ENCODE results near the gene OPRM1. TPM values are rescaled to one million over a fixed set of nuclear protein-coding genes. Genes with fewer than 3 reads are reported as not detected.
"Not testable (repeated sequence)": the region's sequence is repeated elsewhere in the genome, so short reads cannot be mapped to it uniquely, and the experiment has no call there.

Gene OPRM1
- total and polyA plus RNA-seq, 4 experiments from 2014 or later = not detected

DNA sequence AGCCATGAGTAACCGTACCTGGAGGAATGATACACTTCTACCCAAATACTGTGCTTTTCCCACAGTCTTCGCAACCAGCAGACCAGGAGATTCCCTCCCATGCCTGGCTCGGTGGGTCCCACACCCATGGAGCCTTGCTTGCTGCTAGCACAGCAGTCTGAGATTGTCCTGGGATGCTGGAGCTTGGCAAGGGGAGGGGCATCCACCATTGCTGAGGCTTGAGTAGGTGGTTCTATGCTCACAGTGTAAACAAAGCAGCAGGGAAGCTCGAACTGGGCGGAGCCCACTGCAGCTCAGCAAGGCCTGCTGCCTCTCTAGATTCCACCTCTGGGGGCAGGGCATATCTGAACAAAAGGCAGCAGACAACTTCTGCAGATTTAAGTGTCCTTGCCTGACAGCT, 133.4 kb downstream of the OPRM1 start:
- ChIA-PET CTCF (ENCODE audit: partially characterized antibody) (interaction anchor here (0.7 to 5.2 kb wide), 3 partner anchors 14 to 105 kb away, joined by 3 to 33 read pairs (median 6); no protein-coding TSS in a partner anchor), POLR2A (ENCODE audit: partially characterized antibody) (interaction anchor here (1.0 kb wide), 1 partner anchor 15 kb away, joined by 4 read pairs; no protein-coding TSS in a partner anchor)
- Mint-ChIP-seq H3K4me1 (peaks cover 54 to 86% (median 71%) of the 10 kb centered on the region in 4 donors), H3K4me3 (peak overlapping the region in 3 of 8 donors; percentile 8 to 48 (median 22)), H3K36me3 (peaks cover 82 to 83% of the 10 kb centered on the region in 2 donors), H3K9me3 (peaks cover 3 to 36% (median 16%) of the 10 kb centered on the region in 8 donors), H3K27ac (peak overlapping the region in 3 of 7 donors; percentile 7 to 50 (median 12))
- H3K36me3 ChIP-seq (ENCODE audit: insufficient read depth, low read length); H3K27me3 Mint-ChIP-seq; H3K27me3 ChIP-seq (ENCODE audit: insufficient read depth, low read length); H3K9me3 ChIP-seq (ENCODE audit: control insufficient read depth in 1 of 2, low read length in 2 of 2); intact Hi-C loops (cut with micrococcal nuclease); H3K4me3 ChIP-seq (ENCODE audit: low read length in 2 of 2); H3K27ac ChIP-seq (ENCODE audit: low read depth, low read length): not testable (repeated sequence)
- DNase-seq = peak in 1 of 5 donors; percentile 12
- H3K4me1 ChIP-seq (ENCODE audit: insufficient read depth, low read length) = peaks cover 33% of the 10 kb centered on the region

DNA sequence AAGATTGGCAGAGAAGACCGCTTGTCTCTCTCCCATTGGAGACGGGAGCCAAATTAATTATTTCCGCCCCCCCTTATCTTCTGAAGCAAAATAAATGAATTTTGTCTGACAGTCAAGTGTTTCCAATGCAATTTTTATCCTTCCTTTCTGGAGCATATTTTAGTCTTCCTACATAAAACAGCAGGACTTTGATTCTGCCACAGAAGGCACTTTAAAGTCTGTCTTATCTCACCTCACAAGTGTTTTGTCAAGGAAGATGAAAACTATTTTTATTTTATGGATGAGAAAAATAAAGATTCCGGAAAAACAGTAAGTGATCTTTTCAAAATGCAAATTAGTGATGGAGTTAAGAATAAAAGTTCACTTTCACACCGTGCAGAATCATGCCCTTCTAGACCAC, 140.4 kb downstream of the OPRM1 start:
- Histone ChIP-seq H3K27ac (ENCODE audit: low read depth, low read length) (no peak overlapping the region), H3K4me3 (ENCODE audit: low read length in 2 of 2) (no peak overlapping the region), H3K9me3 (ENCODE audit: control insufficient read depth in 1 of 2, low read length in 2 of 2) (no peaks in the 10 kb centered on the region), H3K4me1 (ENCODE audit: insufficient read depth, low read length) (peaks cover 8% of the 10 kb centered on the region), H3K36me3 (ENCODE audit: insufficient read depth, low read length) (no peaks in the 10 kb centered on the region), H3K27me3 (ENCODE audit: insufficient read depth, low read length) (no peaks in the 10 kb centered on the region)
- ChIA-PET CTCF (ENCODE audit: partially characterized antibody) (no interaction called here), POLR2A (ENCODE audit: partially characterized antibody) (no interaction called here)
- intact Hi-C loops (cut with micrococcal nuclease) = no loop called here
- H3K27me3 Mint-ChIP-seq = no peaks in the 10 kb centered on the region
- H3K27ac Mint-ChIP-seq = peak overlapping the region in 3 of 7 donors; percentile 22 to 53 (median 42)
- peaks cover 62 to 81% of the 10 kb centered on the region in 2 donors for H3K36me3 Mint-ChIP-seq
- H3K4me1 Mint-ChIP-seq = peaks cover 41 to 73% (median 52%) of the 10 kb centered on the region in 4 donors
- peak overlapping the region in 2 of 8 donors; percentile 2 to 7 for H3K4me3 Mint-ChIP-seq
- H3K9me3 Mint-ChIP-seq = peaks cover 0 to 31% (median 11%) of the 10 kb centered on the region in 8 donors
- DNase-seq = no peak

DNA sequence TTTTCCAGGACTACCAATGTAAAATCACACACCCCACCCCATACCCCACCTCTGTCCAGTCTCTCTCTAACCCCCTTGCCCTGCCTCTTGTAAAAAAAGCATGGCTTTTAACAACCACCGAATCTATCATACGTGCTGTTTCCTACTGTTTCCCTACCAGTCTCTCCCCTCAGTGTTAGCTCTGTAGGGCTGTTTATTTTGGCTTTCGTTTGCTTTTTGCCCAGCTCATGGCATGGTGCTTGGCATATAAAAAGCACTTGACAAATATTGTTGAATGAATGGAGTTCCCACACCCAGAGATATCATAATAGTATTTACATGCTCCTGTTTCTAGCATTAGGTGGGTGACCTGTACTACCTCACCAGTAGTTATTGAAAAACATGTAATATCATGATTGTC, 148.2 kb downstream of the OPRM1 start:
- Histone ChIP-seq H3K9me3 (ENCODE audit: control insufficient read depth in 1 of 2, low read length in 2 of 2) (no peaks in the 10 kb centered on the region), H3K27me3 (ENCODE audit: insufficient read depth, low read length) (no peaks in the 10 kb centered on the region), H3K4me3 (ENCODE audit: low read length in 2 of 2) (no peak overlapping the region), H3K36me3 (ENCODE audit: insufficient read depth, low read length) (no peaks in the 10 kb centered on the region), H3K4me1 (ENCODE audit: insufficient read depth, low read length) (no peaks in the 10 kb centered on the region), H3K27ac (ENCODE audit: low read depth, low read length) (no peak overlapping the region)
- peaks cover 26 to 57% (median 43%) of the 10 kb centered on the region in 4 donors for H3K4me1 Mint-ChIP-seq
- no peak overlapping the region for H3K4me3 Mint-ChIP-seq
- POLR2A ChIA-PET (ENCODE audit: partially characterized antibody) = no interaction called here
- peaks cover 70 to 74% of the 10 kb centered on the region in 2 donors for H3K36me3 Mint-ChIP-seq
- CTCF ChIA-PET (ENCODE audit: partially characterized antibody) = no interaction called here
- H3K9me3 Mint-ChIP-seq = peaks cover 0 to 5% (median 0%) of the 10 kb centered on the region in 8 donors
- no peak for DNase-seq
- peak overlapping the region in 2 of 7 donors; percentile 7 to 13 for H3K27ac Mint-ChIP-seq
- H3K27me3 Mint-ChIP-seq = no peaks in the 10 kb centered on the region
- intact Hi-C loops (cut with micrococcal nuclease) = no loop called here

DNA sequence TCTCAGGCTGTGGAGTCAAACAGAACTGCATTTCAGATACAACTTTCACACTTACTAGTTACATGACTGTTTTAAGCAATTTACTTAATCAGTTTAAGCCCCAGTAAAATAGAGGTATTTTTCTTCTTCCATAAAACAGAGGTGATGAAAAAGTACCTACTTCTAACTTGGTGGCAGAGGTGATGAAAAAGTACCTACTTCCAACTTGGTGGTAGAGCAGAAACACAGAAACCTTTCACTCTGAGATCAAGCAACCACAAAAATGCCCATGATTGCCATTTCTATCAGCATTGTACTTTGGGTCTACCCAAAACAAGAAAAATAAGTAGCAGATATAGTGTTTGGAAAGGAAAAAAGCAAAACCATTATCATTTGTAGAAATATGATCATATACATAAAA, 148.7 kb downstream of the OPRM1 start:
- Mint-ChIP-seq H3K27me3 (no peaks in the 10 kb centered on the region), H3K4me1 (peaks cover 27 to 57% (median 42%) of the 10 kb centered on the region in 4 donors), H3K9me3 (peaks cover 0 to 8% (median 0%) of the 10 kb centered on the region in 8 donors), H3K36me3 (peaks cover 72 to 74% of the 10 kb centered on the region in 2 donors), H3K27ac (peak overlapping the region in 2 of 7 donors; percentile 53 to 66), H3K4me3 (no peak overlapping the region)
- ChIA-PET POLR2A (ENCODE audit: partially characterized antibody) (no interaction called here), CTCF (ENCODE audit: partially characterized antibody) (no interaction called here)
- Histone ChIP-seq H3K4me1 (ENCODE audit: insufficient read depth, low read length) (no peaks in the 10 kb centered on the region), H3K27ac (ENCODE audit: low read depth, low read length) (no peak overlapping the region), H3K27me3 (ENCODE audit: insufficient read depth, low read length) (no peaks in the 10 kb centered on the region), H3K4me3 (ENCODE audit: low read length in 2 of 2) (no peak overlapping the region), H3K36me3 (ENCODE audit: insufficient read depth, low read length) (no peaks in the 10 kb centered on the region), H3K9me3 (ENCODE audit: control insufficient read depth in 1 of 2, low read length in 2 of 2) (no peaks in the 10 kb centered on the region)
- intact Hi-C loops (cut with micrococcal nuclease) = no loop called here
- no peak for DNase-seq

DNA sequence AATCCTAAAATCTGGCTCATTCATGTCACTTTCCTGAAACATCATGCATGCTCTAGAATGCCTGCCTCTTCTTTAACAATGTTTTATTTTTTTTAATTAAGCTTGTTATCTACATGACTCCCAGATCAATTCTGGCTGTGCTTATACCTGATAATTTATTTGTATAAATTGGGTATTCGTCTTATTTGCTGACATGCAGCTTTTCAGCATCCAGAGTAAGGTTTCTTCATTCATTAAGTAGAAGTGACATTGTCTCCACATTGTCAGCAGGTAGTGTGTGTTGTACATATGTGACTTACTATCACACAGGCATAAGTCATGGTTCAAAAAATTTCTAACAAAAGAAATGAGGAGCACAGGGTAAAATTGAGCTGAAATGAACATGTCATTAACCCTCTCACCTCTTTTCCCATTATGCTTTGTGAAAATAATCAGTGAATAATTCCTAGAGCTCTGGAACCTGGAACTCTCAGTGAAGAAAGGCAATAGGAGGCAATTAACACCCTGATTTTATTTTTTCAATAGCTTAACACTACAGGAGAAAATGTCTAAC, 157.4 kb downstream of the OPRM1 start:
- Mint-ChIP-seq H3K27ac (peak overlapping the region in 1 of 7 donors; percentile 48), H3K27me3 (no peaks in the 10 kb centered on the region), H3K36me3 (peaks cover 80 to 82% of the 10 kb centered on the region in 2 donors), H3K4me3 (no peak overlapping the region), H3K4me1 (peaks cover 44 to 73% (median 57%) of the 10 kb centered on the region in 4 donors), H3K9me3 (peaks cover 0 to 6% (median 0%) of the 10 kb centered on the region in 8 donors)
- Histone ChIP-seq H3K9me3 (ENCODE audit: control insufficient read depth in 1 of 2, low read length in 2 of 2) (no peaks in the 10 kb centered on the region), H3K36me3 (ENCODE audit: insufficient read depth, low read length) (peaks cover 21% of the 10 kb centered on the region), H3K4me1 (ENCODE audit: insufficient read depth, low read length) (peaks cover 22% of the 10 kb centered on the region), H3K27me3 (ENCODE audit: insufficient read depth, low read length) (no peaks in the 10 kb centered on the region), H3K27ac (ENCODE audit: low read depth, low read length) (no peak overlapping the region), H3K4me3 (ENCODE audit: low read length in 2 of 2) (no peak overlapping the region)
- intact Hi-C loops (cut with micrococcal nuclease) = no loop called here
- POLR2A ChIA-PET (ENCODE audit: partially characterized antibody) = interaction anchor here (1.3 kb wide), 1 partner anchor 39 kb away, joined by 3 read pairs; no protein-coding TSS in a partner anchor
- CTCF ChIA-PET (ENCODE audit: partially characterized antibody) = interaction anchor here (0.6 to 1.7 kb wide), 9 partner anchors 14 to 85 kb away, joined by 3 to 9 read pairs (median 3); no protein-coding TSS in a partner anchor
- DNase-seq = no peak

DNA sequence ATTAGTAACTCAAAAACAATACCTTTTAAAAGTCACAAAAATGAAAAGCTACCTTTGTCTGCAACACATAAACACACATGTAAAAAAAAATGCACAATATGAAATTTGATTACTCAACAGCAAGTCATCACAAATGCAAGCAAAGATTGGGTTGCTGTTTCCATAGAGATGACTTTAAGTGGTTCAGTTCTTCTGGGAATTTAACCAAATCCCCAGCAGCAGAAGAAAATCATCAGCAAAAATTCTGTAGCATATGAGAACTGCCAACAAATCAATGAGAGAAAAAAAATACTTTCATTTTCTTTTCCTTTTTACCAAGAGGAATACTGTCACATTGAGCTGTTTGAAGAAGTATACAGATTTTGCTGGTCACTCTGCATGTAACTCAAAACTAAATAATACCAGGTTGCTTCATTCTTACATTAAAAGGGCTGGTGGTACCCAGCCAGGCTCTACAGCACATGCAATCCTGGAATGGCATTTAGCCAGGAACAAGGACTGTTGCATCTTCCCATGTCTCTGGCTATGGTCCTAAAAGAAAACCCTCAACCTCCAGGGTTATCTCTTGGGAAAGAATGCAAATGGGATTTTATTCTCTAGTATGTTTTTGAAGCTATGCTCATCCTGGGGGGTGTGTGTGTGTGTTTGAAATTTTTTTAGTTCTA, 158.3 kb downstream of the OPRM1 start:
- CTCF ChIA-PET (ENCODE audit: partially characterized antibody) = interaction anchor here (1.4 to 1.7 kb wide), 4 partner anchors 14 to 80 kb away, joined by 3 to 9 read pairs (median 4); no protein-coding TSS in a partner anchor
- POLR2A ChIA-PET (ENCODE audit: partially characterized antibody) = interaction anchor here (1.3 kb wide), 1 partner anchor 40 kb away, joined by 3 read pairs; no protein-coding TSS in a partner anchor
- H3K4me1 ChIP-seq (ENCODE audit: insufficient read depth, low read length) = peaks cover 22% of the 10 kb centered on the region
- peaks cover 43 to 72% (median 59%) of the 10 kb centered on the region in 4 donors for H3K4me1 Mint-ChIP-seq
- H3K4me3 ChIP-seq (ENCODE audit: low read length in 2 of 2) = no peak overlapping the region
- no peak overlapping the region for H3K27ac ChIP-seq (ENCODE audit: low read depth, low read length)
- peaks cover 82% of the 10 kb centered on the region in 2 donors for H3K36me3 Mint-ChIP-seq
- peak overlapping the region in 2 of 8 donors; percentile 32 to 37 for H3K4me3 Mint-ChIP-seq
- peaks cover 0 to 6% (median 0%) of the 10 kb centered on the region in 8 donors for H3K9me3 Mint-ChIP-seq
- intact Hi-C loops (cut with micrococcal nuclease) = no loop called here
- no peaks in the 10 kb centered on the region for H3K27me3 Mint-ChIP-seq
- DNase-seq = no peak
- H3K27ac Mint-ChIP-seq = peak overlapping the region in 2 of 7 donors; percentile 32 to 44
- no peaks in the 10 kb centered on the region for H3K27me3 ChIP-seq (ENCODE audit: insufficient read depth, low read length)
- no peaks in the 10 kb centered on the region for H3K9me3 ChIP-seq (ENCODE audit: control insufficient read depth in 1 of 2, low read length in 2 of 2)
- peaks cover 28% of the 10 kb centered on the region for H3K36me3 ChIP-seq (ENCODE audit: insufficient read depth, low read length)

DNA sequence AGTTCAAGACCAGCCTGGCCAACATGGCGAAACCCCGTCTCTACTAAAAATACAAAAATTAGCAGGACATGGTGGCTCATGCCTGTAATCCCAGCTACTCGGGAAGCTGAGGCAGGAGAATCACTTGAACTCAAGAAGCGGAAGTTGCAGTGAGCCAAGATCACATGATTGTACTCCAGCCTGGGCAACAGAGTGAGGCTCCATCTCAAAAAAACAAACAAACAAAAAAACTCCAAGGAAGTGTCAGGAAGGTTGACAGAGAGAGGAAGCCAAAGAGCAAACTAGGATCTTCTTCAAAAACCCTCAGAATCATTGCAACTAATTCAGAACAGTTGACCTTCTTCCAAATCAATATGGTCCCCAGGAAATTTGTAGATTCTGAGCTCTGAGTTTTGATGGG, 162.6 kb downstream of the OPRM1 start:
- H3K9me3 ChIP-seq (ENCODE audit: control insufficient read depth in 1 of 2, low read length in 2 of 2); POLR2A ChIA-PET (ENCODE audit: partially characterized antibody); H3K4me3 Mint-ChIP-seq; H3K4me3 ChIP-seq (ENCODE audit: low read length in 2 of 2); DNase-seq; H3K27me3 Mint-ChIP-seq; H3K27me3 ChIP-seq (ENCODE audit: insufficient read depth, low read length); H3K9me3 Mint-ChIP-seq; H3K27ac ChIP-seq (ENCODE audit: low read depth, low read length): not testable (repeated sequence)
- Mint-ChIP-seq H3K4me1 (peaks cover 40 to 78% (median 55%) of the 10 kb centered on the region in 4 donors), H3K27ac (peak overlapping the region in 4 of 7 donors; percentile 17 to 60 (median 52)), H3K36me3 (peaks cover 81 to 93% of the 10 kb centered on the region in 2 donors)
- H3K36me3 ChIP-seq (ENCODE audit: insufficient read depth, low read length) = peaks cover 53% of the 10 kb centered on the region
- CTCF ChIA-PET (ENCODE audit: partially characterized antibody) = interaction anchor here (2.1 kb wide), 1 partner anchor 75 kb away, joined by 8 read pairs; no protein-coding TSS in a partner anchor
- intact Hi-C loops (cut with micrococcal nuclease) = loop anchor here (2.0 kb wide), 1 partner anchor 17 kb away; no protein-coding TSS in a partner anchor
- H3K4me1 ChIP-seq (ENCODE audit: insufficient read depth, low read length) = peaks cover 22% of the 10 kb centered on the region

Data from CD4-positive, alpha-beta memory T cell (primary cell).